Right lobe of liver (tissue), 4 donors: ENCODE data around the gene CDC26.

Experiments used
- POLR2A ChIP-seq: fragments of 450-650 bp; IDR thresholded peaks from one replicate; pipeline ENCODE4 v1.6.1; 2017; ENCODE audit warnings: antibody characterized with exemption, mild to moderate bottlenecking
- TF ChIP-seq, protein P1 (sequence below), 4 donors: fragments of 200-600 bp in 3 of 4; fragments of 450-650 bp in 1 of 4; IDR thresholded peaks; one replicate each; pipeline versions ENCODE4 v1.5.1 to v1.8.0; 2016 to 2022; ENCODE audit warnings: antibody characterized with exemption in 4 of 4, mild to moderate bottlenecking in 2 of 4
- donor health status: DM: no; HTN: no; CAD: no.
- donor health status: DM: no; HTN: no; CAD: no.
- donor health status: DM: no; HTN: yes; CAD: no.

DNA sequence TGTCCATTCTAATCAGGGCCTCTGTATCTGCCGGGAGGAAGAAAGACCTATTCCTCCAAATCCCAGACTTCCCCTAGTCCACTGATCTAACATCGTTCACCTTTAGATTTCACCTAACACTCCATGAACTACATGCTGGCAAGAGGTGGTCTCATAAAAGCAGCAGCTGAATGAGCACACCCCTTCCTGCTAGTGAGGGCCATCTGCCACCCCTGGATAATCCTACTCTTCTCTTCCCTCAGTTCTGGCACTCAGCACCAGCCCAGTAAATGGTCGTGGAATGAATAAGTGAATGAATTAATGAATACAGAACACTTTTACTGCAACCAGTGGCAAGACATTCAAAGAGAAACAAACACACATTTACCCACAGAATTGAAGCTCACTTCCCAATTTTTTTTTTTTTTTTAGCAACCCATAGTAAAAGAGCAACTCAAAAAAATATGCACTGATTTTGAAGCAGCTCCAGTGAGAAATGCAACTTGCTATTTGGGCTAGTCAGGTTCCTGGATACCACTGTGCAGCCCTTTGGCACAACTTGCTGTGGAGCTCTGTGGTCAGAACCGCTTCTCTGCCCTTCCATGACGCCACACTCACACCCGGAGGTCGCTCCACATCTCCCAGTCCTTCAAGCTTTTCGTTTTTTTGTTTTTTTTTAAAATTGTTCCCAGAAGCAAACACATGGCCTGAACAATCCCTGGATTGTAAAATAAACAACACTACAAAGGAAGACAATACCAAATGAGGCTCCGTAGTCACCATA is 21.6 kb upstream of the CDC26 start:
- TF ChIP-seq, protein P1, sequence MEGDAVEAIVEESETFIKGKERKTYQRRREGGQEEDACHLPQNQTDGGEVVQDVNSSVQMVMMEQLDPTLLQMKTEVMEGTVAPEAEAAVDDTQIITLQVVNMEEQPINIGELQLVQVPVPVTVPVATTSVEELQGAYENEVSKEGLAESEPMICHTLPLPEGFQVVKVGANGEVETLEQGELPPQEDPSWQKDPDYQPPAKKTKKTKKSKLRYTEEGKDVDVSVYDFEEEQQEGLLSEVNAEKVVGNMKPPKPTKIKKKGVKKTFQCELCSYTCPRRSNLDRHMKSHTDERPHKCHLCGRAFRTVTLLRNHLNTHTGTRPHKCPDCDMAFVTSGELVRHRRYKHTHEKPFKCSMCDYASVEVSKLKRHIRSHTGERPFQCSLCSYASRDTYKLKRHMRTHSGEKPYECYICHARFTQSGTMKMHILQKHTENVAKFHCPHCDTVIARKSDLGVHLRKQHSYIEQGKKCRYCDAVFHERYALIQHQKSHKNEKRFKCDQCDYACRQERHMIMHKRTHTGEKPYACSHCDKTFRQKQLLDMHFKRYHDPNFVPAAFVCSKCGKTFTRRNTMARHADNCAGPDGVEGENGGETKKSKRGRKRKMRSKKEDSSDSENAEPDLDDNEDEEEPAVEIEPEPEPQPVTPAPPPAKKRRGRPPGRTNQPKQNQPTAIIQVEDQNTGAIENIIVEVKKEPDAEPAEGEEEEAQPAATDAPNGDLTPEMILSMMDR (IDR thresholded peaks at IDR 0.05), result no peak
- TF ChIP-seq POLR2A, result no peak
